Measurements from ENCODE around the gene BCAS4. TPM values are rescaled to one million over a fixed set of nuclear protein-coding genes. Genes with fewer than 3 reads are reported as not detected.
A peak's percentile ranks its signal among the peaks of the same experiment; 100 is the strongest.
"Not testable (repeated sequence)": the region's sequence is repeated elsewhere in the genome, so short reads cannot be mapped to it uniquely, and the experiment has no call there.

The BCAS4 gene
- total RNA-seq, 1 donor from 2014 or later, result 8.9 TPM

GRCh38 chr20:50793575-50794016 is 1.3 kb upstream of the BCAS4 start:
- peaks cover 11% of the 10 kb centered on the region for H3K4me1 Mint-ChIP-seq (ENCODE audit: low read depth)
- not testable (repeated sequence) for H3K27ac Mint-ChIP-seq; DNase-seq (ENCODE audit: low spot score, unreplicated experiment); H3K9me3 Mint-ChIP-seq (ENCODE audit: low read depth); H3K27me3 Mint-ChIP-seq; H3K36me3 Mint-ChIP-seq (ENCODE audit: insufficient read depth)
- H3K4me3 Mint-ChIP-seq (ENCODE audit: low read depth), result peak overlapping the region; percentile 47
- peak; percentile 53 for TF ChIP-seq CTCF (IDR thresholded peaks at IDR 0.05; ENCODE audit: unreplicated experiment)

GRCh38 chr20:50794181-50794845 is 548 bp upstream of the BCAS4 start:
- peaks cover 11% of the 10 kb centered on the region for H3K4me1 Mint-ChIP-seq (ENCODE audit: low read depth)
- no peaks in the 10 kb centered on the region for H3K27me3 Mint-ChIP-seq
- DNase-seq (ENCODE audit: low spot score, unreplicated experiment), result peak; percentile 14
- H3K4me3 Mint-ChIP-seq (ENCODE audit: low read depth), result peak overlapping the region; percentile 58
- no peak for TF ChIP-seq CTCF (IDR thresholded peaks at IDR 0.05; ENCODE audit: unreplicated experiment)
- H3K9me3 Mint-ChIP-seq (ENCODE audit: low read depth), result no peaks in the 10 kb centered on the region
- H3K27ac Mint-ChIP-seq, result peak overlapping the region; percentile 62
- no peaks in the 10 kb centered on the region for H3K36me3 Mint-ChIP-seq (ENCODE audit: insufficient read depth)

- TF ChIP-seq CTCF (IDR thresholded peaks at IDR 0.05; ENCODE audit: unreplicated experiment), result no peak
- no peak for DNase-seq (ENCODE audit: low spot score, unreplicated experiment)
- Mint-ChIP-seq H3K36me3 (ENCODE audit: insufficient read depth) (no peaks in the 10 kb centered on the region), H3K4me1 (ENCODE audit: low read depth) (peaks cover 5% of the 10 kb centered on the region), H3K9me3 (ENCODE audit: low read depth) (no peaks in the 10 kb centered on the region), H3K27ac (no peak overlapping the region), H3K4me3 (ENCODE audit: low read depth) (no peak overlapping the region), H3K27me3 (no peaks in the 10 kb centered on the region)
These were observed 2.3 kb downstream of the BCAS4 start for GRCh38 chr20:50797142-50797541.

- H3K27ac Mint-ChIP-seq, result no peak overlapping the region
- no peaks in the 10 kb centered on the region for H3K9me3 Mint-ChIP-seq (ENCODE audit: low read depth)
- no peak for DNase-seq (ENCODE audit: low spot score, unreplicated experiment)
- TF ChIP-seq CTCF (IDR thresholded peaks at IDR 0.05; ENCODE audit: unreplicated experiment), result no peak
- no peaks in the 10 kb centered on the region for H3K27me3 Mint-ChIP-seq
- no peaks in the 10 kb centered on the region for H3K4me1 Mint-ChIP-seq (ENCODE audit: low read depth)
- no peaks in the 10 kb centered on the region for H3K36me3 Mint-ChIP-seq (ENCODE audit: insufficient read depth)
- no peak overlapping the region for H3K4me3 Mint-ChIP-seq (ENCODE audit: low read depth)
These were observed 3.8 kb downstream of the BCAS4 start for GRCh38 chr20:50798650-50799049.

GRCh38 chr20:50799176-50799889 is 4.5 kb downstream of the BCAS4 start:
- H3K4me1 Mint-ChIP-seq (ENCODE audit: low read depth), result no peaks in the 10 kb centered on the region
- H3K36me3 Mint-ChIP-seq (ENCODE audit: insufficient read depth), result no peaks in the 10 kb centered on the region
- no peaks in the 10 kb centered on the region for H3K9me3 Mint-ChIP-seq (ENCODE audit: low read depth)
- H3K27me3 Mint-ChIP-seq, result no peaks in the 10 kb centered on the region
- no peak for TF ChIP-seq CTCF (IDR thresholded peaks at IDR 0.05; ENCODE audit: unreplicated experiment)
- H3K27ac Mint-ChIP-seq, result no peak overlapping the region
- DNase-seq (ENCODE audit: low spot score, unreplicated experiment), result no peak
- no peak overlapping the region for H3K4me3 Mint-ChIP-seq (ENCODE audit: low read depth)

Measured in progenitor cell of endocrine pancreas (in vitro differentiated cells).